ENCODE measurements around the gene FRRS1L.
A peak's percentile ranks its signal among the peaks of the same experiment; 100 is the strongest.

Gene FRRS1L

DNA sequence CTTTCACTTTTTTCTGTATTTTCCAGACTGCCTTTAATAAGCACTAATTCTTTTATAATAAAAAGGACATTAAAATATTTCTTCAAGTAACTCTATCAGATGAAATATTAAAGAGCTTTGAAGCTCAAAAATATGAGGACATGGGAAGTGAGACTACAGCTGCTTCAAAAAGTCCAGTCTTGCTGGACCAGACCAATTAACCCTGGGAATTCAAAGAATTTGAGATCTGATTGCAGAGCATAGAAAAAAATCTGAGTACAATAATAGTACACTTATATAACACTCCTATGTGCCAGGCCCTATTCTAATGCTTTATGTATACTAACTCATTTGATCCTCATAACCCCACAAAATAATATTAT is 57.1 kb downstream of the FRRS1L start:
- no peak for DNase-seq (ENCODE audit: low read depth)
- no peak overlapping the region for H3K4me3 ChIP-seq (ENCODE audit: low read length)
- TF ChIP-seq, protein P1, sequence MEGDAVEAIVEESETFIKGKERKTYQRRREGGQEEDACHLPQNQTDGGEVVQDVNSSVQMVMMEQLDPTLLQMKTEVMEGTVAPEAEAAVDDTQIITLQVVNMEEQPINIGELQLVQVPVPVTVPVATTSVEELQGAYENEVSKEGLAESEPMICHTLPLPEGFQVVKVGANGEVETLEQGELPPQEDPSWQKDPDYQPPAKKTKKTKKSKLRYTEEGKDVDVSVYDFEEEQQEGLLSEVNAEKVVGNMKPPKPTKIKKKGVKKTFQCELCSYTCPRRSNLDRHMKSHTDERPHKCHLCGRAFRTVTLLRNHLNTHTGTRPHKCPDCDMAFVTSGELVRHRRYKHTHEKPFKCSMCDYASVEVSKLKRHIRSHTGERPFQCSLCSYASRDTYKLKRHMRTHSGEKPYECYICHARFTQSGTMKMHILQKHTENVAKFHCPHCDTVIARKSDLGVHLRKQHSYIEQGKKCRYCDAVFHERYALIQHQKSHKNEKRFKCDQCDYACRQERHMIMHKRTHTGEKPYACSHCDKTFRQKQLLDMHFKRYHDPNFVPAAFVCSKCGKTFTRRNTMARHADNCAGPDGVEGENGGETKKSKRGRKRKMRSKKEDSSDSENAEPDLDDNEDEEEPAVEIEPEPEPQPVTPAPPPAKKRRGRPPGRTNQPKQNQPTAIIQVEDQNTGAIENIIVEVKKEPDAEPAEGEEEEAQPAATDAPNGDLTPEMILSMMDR (conservative IDR thresholded peaks at IDR 0.05; ENCODE audit: low read depth, low read length): no peak

DNA sequence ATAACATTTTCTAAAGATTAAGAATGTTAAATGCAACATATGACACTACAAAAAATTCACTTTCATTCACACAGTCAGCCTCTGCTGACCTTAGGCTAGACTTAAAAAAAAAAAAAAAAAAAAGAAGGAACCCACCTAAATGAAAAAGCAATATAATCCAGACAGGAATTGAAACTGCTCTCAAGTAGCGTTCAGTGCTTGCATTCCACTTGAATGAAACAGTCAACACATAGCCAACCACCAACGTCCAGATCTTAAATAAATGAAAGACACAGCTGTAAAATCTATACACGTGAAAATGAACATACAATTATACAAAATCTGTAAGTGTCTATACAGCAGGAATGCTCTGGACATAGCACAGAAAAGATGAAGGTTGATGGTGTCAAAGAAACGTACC is 58.7 kb downstream of the FRRS1L start:
- DNase-seq (ENCODE audit: low read depth): no peak
- no peak overlapping the region for H3K4me3 ChIP-seq (ENCODE audit: low read length)
- TF ChIP-seq, protein P1 (conservative IDR thresholded peaks at IDR 0.05; ENCODE audit: low read depth, low read length): no peak

DNA sequence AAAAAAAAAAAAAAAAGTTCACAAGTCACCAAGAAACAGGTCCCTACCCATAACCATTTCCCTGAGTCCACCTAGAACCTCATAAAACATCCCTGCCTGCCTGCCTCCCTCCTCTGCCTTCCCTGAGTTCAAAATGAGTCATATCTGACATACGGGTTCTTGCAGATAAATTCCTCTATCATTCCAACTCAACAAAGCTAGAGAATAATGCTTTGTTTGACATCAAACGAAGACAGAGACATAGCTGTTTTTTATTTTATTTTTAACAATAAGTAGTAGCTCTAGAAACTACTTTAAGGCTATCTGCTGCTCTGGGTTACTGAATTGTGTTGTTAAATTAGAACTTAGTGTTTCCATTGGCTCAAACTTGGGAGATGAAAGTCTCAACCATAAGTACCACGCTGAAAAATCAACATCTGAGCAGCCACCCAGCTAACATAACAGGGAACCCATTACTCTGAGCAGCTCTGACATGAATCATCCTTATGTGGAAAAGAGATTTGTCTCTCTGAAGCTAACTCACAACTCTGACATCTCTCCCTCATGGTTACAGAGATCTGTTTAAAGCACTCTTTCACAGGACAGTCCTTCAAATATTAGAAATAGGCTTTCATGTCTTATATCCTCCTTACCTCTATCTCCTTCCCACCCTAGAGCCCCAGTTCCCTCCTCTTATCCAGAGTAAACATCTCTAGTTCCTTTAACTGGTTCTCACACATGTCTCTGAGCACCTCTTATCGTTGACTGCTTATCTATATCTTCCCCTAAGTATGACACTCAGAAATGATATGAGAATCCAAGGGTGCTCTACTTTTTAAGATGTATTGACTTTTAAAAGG is 59.4 kb downstream of the FRRS1L start:
- TF ChIP-seq, protein P1 (conservative IDR thresholded peaks at IDR 0.05; ENCODE audit: low read depth, low read length): no peak
- no peak overlapping the region for H3K4me3 ChIP-seq (ENCODE audit: low read length)

DNA sequence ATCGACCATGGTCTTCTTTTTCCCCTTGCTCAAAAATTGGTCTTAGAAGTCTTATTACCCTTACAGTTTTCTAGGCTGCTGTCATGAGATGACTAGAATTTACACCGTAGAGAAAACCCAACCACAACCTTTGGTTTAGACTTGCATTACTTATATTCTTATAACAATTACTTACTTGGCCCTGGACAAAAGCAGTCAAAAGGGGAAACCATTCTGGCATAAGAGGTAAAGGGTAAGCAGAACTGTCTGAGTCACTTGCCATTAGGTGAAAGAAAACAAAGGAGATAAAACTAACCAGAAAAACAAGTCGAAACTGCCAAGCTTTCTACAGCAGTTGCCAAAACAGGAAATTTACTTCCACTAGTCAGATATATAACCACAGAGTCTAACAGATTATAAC is 65.2 kb downstream of the FRRS1L start:
- H3K4me3 ChIP-seq (ENCODE audit: low read length): no peak overlapping the region
- DNase-seq (ENCODE audit: low read depth): peak; percentile 50
- TF ChIP-seq, protein P1 (conservative IDR thresholded peaks at IDR 0.05; ENCODE audit: low read depth, low read length): no peak

More for the DNA sequence above, 59.4 kb downstream of the FRRS1L start:
- no peak for DNase-seq (ENCODE audit: low read depth)

DNA sequence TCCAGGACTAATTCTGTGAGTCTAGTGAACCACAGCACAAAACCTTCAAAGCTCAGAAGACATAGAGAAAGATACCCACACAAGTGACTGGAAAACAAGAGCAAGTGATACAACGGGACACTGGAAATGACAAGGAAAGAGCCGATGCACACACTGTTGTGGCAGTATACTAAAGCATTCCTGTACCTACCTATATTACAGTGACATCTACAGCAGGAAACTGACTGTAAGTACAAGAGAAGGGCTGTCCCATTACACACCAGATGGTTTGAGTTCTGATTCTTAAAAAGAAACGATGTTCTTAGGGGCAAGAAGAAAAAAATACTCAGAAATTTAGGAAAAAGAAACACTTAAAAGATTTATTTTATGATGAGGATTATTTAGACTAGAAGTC is 65.8 kb downstream of the FRRS1L start:
- DNase-seq (ENCODE audit: low read depth): no peak
- no peak overlapping the region for H3K4me3 ChIP-seq (ENCODE audit: low read length)
- TF ChIP-seq, protein P1 (conservative IDR thresholded peaks at IDR 0.05; ENCODE audit: low read depth, low read length): no peak

DNA sequence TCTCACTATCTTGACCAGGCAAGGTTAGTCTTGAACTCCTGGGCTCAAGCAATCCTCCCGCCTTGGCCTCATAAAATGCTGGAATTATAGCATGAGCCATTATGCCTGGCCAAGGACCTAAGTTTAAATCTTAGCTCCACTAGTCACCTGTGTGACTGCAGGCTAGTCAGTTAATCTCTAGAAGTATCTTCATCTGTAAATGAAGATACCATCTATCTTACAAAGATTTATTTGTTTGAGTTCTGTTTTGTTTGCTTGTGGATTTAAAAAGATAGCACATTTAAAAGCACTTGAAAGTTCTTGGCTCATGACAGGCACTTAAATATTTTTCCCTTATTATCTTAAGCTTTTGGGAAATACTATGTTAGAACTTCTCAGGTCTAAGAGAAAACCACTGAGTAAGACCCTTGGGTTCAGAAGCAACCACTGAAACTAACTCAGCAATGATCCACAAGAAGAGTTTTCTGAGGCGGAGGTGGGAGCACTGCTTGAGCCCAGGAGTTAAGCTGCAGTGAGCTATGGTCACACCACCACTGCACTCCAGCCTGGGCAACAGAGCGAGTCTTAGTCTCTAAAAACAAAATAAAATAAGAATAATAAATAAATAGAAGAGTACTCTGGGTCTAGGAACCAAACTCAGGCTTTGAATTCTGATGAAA is 66.4 kb downstream of the FRRS1L start:
- TF ChIP-seq, protein P1 (conservative IDR thresholded peaks at IDR 0.05; ENCODE audit: low read depth, low read length): no peak
- no peak overlapping the region for H3K4me3 ChIP-seq (ENCODE audit: low read length)
- no peak for DNase-seq (ENCODE audit: low read depth)

DNA sequence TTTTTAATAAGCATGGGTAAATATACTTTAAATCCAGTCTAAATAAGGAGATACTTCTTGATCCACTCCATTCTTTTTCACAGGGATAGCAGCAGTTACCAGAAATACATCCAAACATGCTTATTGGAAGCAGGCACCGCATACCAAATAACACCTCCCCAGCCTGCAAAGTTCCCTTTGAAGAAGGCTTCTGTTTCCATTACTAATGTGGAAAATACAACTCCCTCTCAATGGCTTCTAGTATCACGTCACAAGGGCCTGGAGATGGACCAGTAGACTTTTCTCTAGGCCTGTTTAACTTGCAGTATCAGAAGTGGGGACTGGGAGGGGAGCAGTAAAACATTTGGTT is 68.1 kb downstream of the FRRS1L start:
- TF ChIP-seq, protein P1 (conservative IDR thresholded peaks at IDR 0.05; ENCODE audit: low read depth, low read length): no peak
- no peak overlapping the region for H3K4me3 ChIP-seq (ENCODE audit: low read length)
- no peak for DNase-seq (ENCODE audit: low read depth)
